HG03159 (cell line): ENCODE results near the gene PIGC.

ENCODE experiments used
- ATAC-seq: cut with Tn5 transposase; IDR thresholded peaks from one replicate; pipeline ENCODE4 v1.9.1; 2021; ENCODE audit warnings: mild to moderate bottlenecking, moderate library complexity; ENCODE audit not compliant: unreplicated experiment

The PIGC gene

GRCh38 chr1:172400722-172401105 is 43.2 kb downstream of the PIGC start:
- no peak for ATAC-seq

DNA sequence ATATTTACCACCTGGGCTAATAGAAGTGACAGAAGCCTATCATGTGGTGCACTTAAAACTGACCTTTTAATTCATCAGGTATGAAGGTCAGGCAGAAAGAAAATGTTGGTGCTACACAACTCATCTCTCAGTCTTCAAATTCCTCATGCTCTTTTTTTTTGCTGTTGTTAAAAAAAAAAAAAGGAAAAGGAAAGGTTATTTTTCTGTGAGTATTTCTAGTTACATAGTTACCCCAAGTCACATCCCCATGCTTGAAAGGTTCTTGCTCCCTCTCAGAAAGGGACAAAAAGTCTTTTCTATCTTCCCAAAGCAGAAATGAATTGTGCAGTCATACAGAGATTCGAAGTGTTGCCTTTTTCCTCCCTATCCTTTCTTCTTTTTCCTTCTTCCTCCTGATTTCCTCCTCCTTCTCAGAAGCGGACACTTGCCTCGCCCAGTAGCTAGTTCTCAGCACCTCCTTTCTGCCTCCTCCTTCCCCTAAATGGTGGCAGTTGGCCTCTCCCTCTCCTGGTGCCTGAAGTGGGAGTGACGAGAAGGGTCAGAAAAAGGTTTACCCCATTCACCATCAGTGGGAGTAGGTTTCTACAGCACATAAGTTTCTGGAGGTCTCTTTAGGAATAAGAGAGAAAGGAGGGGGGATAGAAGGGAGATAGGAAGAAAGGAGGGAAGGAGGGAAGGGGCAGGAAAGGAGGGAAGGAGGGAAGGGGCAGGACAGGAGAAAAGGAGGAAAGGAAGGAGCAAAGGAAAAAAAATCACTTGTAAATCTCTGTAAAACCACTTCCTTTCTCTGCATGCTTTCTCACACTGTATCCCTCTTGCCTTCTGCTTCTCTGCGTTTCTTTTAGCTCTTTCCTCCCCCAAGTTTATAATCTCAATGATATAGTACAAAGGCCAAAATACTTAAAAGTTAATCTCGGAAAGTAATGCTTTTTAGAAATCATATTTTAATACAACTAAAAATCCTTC is 43.8 kb downstream of the PIGC start:
- no peak for ATAC-seq

- no peak for ATAC-seq
These were observed 44.7 kb downstream of the PIGC start for GRCh38 chr1:172398970-172399755.

DNA sequence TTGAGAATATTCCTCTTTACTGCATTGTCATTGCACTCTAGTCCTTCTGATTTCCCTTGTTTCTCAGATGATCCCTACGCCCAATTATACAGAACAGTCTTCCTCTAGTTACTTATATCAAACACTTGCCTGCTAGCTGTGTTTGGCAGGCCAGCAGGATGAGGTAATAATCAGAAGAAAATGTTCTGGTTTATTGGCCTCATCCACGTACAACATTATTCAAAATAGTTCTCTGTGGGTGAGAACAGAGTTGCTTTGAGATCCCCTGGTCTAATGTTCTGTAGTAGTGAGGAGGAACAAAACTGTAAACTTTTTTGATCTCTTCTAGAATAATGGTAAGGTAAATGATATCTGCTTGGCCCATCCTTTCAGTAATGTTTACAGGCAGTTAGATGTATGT is 45.7 kb downstream of the PIGC start:
- no peak for ATAC-seq

GRCh38 chr1:172397633-172398032 is 46.2 kb downstream of the PIGC start:
- no peak for ATAC-seq

DNA sequence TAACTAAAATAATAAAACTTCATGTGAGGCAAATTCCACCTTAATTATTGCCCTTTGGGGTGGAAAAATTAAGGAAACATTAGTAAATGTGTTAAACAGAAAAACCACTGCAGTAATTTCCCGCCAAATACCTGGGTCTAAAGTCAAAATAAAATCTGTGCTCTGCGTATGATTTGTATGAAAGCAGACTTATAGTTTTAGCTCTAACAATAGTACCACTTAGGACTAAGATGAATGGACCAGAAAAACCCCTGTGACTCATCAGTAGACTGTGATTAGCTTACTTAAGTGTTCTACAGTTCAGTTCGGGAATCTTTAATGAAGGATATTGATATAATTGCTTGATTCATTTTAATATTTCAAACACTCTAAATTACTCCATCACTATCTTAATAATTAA is 46.6 kb downstream of the PIGC start:
- ATAC-seq, result no peak

GRCh38 chr1:172395576-172395975 is 48.3 kb downstream of the PIGC start:
- no peak for ATAC-seq

GRCh38 chr1:172394811-172395210 is 49.1 kb downstream of the PIGC start:
- ATAC-seq, result no peak

DNA sequence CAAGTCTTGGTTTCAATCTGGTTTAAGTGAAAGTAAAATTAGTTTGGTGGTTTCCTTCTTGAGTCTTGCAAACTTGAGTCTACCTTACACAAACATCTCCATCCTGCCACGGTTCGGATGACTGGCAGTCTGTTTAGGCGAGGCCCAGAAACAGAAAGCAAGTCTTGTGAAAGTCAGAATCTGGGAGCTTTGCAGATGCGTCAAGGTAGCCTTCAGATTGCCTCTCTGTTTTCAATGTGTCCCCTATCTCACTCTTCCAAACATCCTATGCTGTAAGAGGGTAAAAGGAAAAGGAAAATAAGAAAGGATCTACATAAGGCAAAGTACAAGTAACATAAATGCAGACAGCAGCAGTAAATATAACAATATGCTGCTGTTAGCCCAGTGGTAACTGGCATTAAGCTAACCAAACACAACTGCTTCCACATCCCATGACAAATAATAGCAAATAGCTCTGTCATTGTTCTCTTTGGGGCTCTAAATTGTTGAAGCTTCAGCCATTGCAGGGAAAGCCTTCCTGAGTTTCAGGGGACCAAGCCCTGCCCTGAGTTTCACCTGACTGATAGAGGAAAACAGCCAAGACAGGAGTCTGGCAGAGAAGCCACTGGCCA is 49.6 kb downstream of the PIGC start:
- peak; percentile 68 for ATAC-seq

DNA sequence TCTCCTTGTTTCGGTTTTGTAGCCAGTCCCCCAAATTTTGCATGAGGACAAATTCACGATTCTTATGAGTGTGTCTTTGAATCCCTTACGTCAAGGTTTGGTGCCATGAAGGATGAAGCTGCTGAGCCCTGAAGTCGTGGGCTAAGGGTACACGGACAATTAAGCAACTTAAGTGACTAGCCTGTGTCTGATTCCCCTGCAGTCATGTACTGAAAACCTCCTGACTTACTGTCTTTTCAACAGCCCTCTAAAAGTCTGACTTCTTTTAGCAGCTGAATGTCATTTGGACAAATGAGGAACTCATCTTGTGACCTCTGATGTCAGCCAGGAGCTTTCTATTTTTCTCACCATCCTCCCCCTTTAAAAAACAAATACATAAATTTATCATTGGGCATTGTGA is 50.5 kb downstream of the PIGC start:
- no peak for ATAC-seq

DNA sequence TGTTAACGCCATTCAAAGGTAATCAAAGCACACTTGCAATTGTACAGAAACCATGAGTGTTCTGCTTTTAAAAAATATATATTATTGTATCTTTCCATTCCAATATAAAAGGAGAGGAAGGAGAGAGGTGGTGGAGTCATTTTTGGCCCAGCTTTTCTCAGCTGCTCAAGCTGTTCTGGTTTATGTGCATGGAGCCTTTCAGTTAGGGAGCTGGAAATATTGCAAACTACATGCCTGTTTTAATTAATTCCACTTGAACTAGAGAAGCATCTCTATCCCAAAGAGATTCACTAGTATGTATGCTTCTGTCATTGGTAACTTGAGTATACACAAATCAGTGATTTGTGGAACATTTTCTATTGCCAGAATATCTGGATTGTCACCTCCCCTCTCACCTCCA is 51.9 kb downstream of the PIGC start:
- ATAC-seq, result no peak
